GM19025 (cell line): Measurements from ENCODE around the gene SULT1A4.
"Not testable (repeated sequence)": the region's sequence is repeated elsewhere in the genome, so short reads cannot be mapped to it uniquely, and the experiment has no call there.

Experiments used
- ATAC-seq: cut with Tn5 transposase; IDR thresholded peaks from one replicate; pipeline ENCODE4 v1.9.1; 2021; ENCODE audit warnings: mild to moderate bottlenecking, low read depth, moderate library complexity; ENCODE audit not compliant: unreplicated experiment

Gene SULT1A4

DNA sequence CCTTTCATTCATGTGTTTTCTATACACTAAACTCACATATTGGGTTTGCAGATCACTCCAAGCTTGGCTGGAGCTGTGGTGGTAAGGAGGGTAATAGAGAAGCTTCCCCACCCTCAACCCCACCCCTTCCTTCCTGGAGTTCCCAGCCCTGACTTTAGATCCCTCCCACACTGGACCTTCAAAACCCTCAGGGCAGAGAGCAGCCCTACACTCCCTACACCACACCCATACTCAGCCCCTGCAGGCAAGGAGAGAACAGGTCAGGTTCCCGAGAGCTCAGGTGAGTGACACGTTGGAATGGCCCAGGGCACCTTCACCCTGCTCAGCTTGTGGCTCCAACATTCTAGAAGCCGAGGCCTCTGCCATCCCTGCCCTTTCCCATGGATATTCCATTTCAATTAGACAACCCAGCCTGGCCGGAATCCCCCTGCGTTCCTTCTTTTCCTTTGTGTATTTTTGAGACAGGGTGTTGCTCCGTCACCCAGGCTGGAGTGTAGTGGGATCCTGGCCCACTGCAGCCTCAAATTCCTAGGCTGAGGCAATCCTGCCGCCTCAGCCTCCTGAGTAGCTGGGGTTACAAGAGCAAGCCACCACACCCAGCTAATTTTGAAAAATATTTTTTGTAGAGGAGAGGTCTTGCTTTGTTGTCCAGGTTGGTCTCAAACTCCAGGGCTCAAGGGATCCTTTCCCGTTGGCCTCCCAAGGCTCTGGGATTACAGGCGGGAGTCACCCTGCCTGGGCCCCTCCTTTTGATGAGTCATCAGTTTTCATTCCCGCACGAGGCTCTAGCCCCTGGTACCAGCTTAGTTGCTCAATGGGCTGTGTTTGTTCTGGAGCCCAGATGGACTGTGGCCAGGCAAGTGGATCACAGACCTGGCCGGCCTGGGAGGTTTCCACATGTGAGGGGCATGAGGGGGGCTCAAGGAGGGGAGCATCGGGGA, at the start of gene SULT1A4:
Gene SULT1A4, plus strand, starts transcription at position 208 of the 941 bp plus-strand sequence. CDS start 1,473 bp downstream, outside the sequence.
- ATAC-seq: not testable (repeated sequence)

DNA sequence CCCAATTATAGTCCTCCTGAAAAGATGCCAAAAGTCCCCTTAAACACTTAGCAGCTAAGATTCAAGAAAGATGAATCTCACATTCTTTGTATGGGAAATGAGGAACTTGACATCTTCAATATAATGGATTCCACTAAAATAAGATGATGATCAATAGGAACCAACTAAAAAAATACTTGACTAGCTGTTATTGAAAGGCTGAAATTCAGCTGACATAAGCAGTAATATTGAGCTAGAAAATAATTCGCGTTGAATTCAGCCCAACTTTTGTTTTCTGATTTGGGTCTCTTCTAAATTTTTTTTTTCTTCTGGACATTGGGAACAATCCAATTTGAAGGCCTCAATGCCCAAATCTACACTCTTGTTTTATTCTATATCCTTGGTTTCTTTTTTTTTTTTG, 36.1 kb upstream of the SULT1A4 start:
- ATAC-seq: not testable (repeated sequence)

DNA sequence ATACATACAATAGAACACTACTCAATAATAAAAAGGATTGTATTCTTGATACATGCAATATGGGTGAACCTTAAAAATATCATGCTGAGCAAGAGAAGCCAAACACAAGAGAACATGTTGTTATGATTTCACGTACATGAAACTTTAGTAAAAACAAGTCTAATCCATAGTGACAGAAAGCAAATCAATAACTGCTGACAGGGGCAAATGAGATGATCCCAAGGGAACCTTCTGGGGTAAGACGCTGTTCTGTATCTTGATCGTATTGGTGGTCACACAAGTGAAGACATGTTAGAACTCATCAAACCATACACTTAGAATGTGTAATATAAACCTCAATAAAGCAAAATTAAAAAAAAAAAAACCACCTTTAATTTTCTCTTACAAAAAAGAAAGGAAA, 34.3 kb upstream of the SULT1A4 start:
- not testable (repeated sequence) for ATAC-seq

DNA sequence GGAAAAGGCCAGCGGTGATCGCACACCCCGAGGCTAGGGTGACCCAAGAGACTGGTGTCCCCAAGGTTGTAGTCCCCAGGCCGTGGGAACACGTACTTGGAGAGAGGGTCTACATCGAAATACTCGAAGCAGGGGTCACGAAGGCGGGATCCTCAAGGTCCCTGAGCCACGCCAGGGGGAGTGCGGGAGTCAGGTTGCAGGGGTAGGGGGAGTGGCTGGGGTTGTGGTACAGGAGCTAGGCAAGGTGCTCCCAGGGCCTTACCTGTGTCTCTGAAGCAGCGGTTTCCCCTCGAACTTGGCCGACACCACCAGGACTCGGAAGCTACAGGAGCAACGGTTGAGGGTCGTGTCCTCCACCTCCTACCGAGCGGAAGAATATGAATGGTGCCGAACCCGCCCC, 6.0 kb upstream of the SULT1A4 start:
- not testable (repeated sequence) for ATAC-seq

DNA sequence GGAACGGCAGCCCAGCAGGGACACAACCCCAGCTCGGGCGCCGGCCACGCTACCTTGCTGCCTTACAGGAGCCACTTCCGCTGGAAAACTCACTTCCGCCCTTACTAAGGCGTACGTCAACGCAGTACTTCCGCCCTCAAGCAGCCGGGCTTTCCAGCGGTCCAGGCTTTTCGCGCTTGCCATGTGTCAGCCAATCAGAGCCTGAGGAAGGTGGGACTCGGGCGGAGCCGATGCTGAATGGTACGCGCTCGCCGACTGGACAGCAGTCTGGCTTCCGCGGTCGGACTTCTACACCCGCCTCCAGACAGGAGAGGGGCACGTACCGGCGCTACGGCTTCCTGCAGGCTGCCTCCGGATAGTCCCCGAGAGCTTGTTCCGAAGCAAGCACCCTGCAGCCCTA, 5.4 kb upstream of the SULT1A4 start, which contains the start of the genes BOLA2 and SLX1B:
Gene BOLA2, minus strand, starts transcription at position 83 of the 400 bp plus-strand sequence. CDS start 98 bp downstream, outside the sequence.
Gene SLX1B, plus strand, starts transcription at position 265 of the 400 bp plus-strand sequence.
- ATAC-seq: peak; percentile 81

DNA sequence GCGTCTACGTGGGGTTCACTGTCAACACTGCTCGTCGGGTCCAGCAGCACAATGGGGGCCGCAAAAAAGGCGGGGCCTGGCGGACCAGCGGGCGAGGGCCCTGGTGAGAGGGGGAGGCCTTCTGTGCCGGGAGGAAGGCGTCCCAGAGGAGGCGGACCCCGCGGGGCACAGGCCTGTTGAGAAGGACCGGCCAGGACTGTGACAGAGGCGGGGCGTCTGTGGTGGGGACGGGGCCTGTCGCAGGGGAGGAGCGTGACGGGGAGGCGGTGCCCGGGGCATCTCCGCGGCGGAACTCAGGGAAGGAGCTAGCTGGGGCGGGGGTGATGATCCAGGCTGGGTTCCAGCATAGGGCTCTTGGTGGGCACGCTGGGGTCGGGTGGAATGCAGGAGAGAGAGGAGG, 4.9 kb upstream of the SULT1A4 start:
- ATAC-seq: peak; percentile 51

DNA sequence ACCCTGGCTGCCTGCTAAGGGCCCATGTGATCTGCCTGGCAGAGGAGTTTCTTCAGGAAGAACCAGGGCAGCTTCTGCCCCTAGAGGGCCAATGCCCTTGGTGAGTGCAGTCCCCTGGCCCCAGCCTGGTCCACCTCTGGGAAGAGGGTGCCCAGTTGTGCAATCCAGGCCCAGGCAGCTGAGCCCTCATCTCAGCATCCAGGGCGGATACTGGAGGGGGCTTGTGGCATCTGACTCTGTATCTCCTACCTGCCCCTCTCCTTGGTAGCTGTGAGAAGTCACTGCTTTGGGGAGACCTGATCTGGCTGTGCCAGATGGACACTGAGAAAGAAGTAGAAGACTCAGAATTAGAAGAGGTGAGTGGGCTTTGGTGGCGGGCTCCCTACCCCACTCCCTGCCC, 2.1 kb upstream of the SULT1A4 start:
- ATAC-seq: not testable (repeated sequence)

DNA sequence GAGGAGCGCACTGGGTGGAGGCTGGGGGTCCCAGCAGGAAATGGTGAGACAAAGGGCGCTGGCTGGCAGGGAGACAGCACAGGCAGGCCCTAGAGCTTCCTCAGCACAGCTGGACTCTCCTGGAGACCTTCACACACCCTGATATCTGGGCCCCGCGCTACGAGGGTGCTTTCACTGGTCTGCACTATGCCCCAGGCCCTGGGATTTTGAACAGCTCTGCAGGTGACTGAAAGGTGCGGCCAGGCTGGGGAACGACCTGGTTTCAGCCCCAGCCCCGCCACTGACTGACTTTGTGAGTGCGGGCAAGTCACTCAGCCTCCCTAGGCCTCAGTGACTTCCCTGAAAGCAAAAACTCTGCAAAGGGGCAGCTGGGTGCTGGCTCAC, 926 bp downstream of the SULT1A4 start:
- not testable (repeated sequence) for ATAC-seq

DNA sequence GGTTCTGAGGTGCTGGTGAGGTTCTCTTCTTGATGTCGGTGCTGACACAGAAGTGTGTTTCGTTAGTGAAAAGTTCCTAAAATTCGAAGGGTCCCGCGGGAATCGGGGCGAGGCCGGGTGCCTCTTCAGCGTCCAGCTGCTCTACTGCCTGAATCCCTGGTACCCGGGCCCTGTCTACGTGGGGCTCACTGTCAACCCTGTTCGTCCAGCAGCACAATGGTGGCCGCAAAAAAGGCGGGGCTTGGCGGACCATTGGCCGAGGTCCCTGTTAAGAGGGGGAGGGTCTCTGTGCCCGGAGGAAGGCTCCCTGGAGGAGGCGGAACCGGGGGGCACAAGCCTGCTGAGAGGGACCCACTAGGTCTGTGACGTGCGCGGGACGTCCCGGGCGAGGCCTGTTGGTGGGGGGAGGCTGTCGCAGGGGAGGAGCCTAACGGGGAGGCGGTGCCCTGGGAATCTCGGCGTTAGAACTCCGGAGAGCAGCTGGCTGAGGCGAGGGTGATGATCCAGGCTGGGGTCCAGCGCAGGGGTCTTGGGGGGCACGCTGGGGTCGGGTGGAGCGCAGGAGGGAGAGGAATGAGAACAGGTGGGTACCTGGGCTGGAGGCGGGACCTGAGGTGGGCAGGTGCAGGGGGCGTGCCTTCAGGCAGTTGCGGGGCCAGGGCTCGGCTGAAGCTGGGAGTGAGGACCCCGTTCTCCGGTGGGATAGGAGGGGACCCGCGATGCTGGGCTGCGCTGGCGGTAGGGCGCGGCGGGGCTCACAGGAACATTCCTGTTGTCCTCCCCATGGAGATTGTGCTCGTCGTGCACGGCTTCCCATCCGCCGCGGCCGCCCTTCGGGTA, 6.5 kb downstream of the SULT1A4 start:
- ATAC-seq: not testable (repeated sequence)

DNA sequence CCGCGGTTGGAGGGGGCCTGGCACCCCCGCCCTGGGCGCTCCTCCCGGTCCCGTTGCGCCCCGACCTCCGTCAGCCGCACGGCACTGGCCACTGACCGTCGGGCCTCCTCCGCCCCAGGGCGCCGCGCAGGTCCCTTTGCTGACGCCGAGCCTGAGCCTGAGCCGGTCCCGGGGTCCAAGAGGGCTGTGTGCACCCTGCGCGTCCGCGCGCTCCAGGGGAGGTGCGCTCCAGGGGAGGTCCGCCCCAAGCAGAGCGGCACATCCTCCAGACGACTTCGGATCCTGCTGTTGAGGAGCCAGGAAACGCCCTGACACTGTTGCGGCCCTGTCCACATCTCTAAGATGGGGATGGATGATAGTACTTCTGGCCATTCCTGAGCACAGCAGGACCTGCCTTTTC, 7.2 kb downstream of the SULT1A4 start:
- ATAC-seq: not testable (repeated sequence)

DNA sequence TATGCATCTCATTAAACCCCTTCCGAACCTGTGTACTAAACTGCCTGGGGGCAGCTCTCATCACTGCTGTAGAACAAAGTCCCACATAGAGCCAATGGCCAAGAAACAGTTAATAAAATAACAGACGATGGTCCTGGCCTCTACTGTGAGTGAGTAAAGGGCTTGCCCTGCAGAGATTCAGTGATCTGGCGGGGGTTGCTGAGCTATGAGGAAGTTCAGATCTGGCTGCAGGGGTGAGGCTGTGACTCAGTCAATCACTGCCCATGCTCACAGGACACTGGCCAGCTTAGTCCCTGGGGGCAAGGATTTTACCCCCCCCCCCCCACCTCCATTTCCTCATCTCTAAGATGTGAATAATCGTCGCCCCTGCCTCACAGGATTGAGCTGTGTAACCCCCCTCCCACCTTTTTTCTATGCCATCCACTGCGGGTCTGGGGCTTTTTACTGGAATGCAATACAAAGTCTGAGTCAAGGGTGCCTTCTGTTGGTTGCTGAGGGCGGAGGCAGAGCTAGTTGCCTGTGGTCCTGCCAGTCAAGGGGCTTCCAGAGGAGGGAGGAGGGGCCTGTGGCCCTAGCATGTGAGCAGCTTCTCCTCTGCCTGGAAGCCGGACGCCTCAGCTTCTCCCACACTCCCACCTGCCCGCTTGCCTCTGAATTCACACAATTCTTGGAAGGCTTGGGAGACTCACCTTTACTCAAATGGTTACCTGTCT, 8.1 kb downstream of the SULT1A4 start:
- ATAC-seq: not testable (repeated sequence)

DNA sequence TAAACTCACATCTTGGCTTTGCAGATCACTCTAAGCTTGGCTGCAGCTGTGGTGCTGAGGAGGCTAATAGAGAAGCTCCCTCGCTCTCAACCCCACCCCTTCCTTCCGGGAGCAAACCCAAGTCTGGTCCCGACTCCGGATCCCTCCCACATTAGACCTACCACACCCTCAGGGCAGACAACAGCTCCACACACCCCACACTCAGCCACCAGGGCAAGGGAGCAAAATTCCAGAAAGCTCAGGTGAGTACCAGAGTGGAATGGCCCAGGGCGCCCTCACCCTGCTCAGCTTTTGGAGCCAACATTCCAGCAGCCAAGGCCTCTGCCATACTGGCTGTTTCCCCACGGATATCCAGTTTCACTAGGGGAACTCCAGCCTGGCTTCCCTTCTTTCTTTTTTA, 9.9 kb downstream of the SULT1A4 start:
- not testable (repeated sequence) for ATAC-seq

DNA sequence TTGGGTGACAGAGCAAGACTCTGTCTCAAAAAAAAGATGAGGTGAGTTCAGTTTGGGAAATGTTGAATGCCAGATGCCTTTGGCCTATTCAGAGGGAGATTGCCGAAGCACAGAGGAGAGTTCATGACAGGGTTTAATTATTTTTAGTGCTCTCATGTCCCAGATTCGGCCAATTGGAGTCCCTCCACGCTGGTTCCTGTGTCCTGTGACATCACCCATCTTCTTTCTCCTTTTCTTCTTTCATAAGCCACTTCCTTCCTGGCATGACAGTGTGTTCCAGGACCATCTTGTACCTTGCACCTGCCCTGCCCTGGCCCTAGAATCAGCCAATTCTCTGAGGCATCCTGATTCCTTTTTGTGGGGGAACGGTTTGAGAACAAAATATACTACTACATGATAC, 12.4 kb downstream of the SULT1A4 start:
- not testable (repeated sequence) for ATAC-seq

DNA sequence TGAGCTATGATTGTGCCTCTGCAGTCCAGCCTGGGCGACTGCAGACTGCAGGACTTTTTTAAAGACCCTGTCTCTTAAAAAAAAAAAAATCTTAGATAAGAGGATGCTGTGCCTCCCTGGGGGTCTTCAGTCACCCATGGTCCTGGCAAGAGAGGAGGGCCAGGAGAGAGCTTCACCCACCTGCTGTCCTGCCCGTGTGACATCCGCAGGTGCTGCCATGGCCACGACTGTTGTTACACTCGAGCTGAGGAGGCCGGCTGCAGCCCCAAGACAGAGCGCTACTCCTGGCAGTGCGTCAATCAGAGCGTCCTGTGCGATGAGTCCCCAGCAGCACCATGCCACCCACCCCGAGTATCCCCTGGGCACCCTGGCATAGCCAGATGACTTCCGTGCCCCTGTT, 22.6 kb downstream of the SULT1A4 start:
- not testable (repeated sequence) for ATAC-seq

DNA sequence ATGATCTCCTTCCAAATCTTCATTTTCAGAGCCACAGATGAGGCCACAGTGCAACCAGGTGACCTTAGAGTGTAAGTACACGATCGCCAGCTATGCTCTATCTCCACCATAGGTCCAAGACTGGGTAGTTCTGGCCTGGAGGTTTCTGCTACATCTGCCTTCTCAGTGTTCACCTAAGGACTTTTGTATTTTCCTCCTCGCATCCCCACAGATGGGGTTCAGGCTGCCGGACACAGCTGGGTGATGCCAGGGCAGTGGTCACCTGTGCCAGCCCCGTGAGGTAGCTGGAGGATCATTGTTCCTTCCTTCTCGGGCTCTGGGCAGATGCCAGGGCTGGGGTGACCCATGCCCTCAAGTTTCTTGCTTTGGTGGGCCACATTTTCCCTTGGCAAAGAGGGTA, 46.6 kb downstream of the SULT1A4 start, which contains the start of gene NPIPB12:
Gene NPIPB12, minus strand, starts transcription at position 101 of the 400 bp plus-strand sequence.
- ATAC-seq: not testable (repeated sequence)
